ENCODE results near the gene MORN3. TPM values are rescaled to one million over a fixed set of nuclear protein-coding genes. Genes with fewer than 3 reads are reported as not detected.

Gene MORN3
- total RNA-seq, 1 experiment from 2014 or later, result 0.34 TPM

DNA sequence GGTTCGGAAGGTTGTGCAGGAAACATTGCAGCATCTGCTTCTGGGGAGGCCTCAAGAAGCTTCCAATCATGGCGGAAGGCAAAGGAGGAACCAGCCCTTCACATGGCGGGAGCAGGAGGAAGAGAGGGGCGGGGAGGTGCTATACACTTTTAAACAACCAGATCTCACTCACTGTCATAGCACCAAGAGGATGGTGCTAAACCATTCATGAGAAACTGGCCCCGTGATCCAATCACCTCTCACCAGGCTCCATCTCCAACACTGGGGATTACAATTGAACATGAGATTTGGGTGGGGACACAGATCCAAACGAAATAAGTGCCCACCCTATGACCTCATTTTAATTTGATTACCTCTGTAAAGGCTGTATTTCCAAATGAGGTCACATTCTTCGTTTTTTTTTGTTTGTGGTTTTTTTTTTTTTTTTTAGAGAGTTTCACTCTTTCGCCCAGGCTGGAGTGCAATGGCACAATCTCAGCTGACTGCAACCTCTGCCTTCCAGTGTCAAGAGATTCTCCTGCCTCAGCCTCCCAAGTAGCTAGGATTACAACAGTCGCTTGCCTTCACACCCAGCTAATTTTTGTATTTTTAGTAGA lies 54.5 kb downstream of the MORN3 start (continued):
- TF ChIP-seq, protein P1, sequence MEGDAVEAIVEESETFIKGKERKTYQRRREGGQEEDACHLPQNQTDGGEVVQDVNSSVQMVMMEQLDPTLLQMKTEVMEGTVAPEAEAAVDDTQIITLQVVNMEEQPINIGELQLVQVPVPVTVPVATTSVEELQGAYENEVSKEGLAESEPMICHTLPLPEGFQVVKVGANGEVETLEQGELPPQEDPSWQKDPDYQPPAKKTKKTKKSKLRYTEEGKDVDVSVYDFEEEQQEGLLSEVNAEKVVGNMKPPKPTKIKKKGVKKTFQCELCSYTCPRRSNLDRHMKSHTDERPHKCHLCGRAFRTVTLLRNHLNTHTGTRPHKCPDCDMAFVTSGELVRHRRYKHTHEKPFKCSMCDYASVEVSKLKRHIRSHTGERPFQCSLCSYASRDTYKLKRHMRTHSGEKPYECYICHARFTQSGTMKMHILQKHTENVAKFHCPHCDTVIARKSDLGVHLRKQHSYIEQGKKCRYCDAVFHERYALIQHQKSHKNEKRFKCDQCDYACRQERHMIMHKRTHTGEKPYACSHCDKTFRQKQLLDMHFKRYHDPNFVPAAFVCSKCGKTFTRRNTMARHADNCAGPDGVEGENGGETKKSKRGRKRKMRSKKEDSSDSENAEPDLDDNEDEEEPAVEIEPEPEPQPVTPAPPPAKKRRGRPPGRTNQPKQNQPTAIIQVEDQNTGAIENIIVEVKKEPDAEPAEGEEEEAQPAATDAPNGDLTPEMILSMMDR (IDR thresholded peaks at IDR 0.05 in 2 of 3, conservative IDR thresholded peaks at IDR 0.05 in 1 of 3; ENCODE audit: borderline replicate concordance in 1 of 3, insufficient read depth in 1 of 3, low read depth in 2 of 3, low read length in 2 of 3), result no peak
- no peak for TF ChIP-seq SRF (IDR thresholded peaks at IDR 0.05; ENCODE audit: low read depth)

DNA sequence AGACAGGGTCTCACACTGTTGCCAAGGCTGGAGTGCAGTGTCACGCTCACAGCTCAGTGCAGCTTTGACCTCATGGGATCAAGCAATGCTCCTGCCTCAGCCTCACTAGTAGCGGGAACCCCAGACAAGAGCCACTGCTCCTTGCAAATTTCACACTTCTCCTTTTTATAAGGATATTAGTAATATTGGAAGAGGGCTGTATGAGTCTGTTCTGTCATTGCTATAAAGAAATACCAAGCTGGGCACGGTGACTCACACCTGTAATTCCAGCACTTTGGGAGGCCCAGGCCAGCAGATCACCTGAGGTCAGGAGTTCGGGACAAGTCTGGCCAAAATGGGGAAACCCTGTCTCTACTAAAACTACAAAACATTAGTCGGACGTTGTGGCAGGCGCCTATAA lies 56.0 kb downstream of the MORN3 start:
- Histone ChIP-seq H3K4me1 (ENCODE audit: control insufficient read depth in 1 of 2, insufficient read depth in 2 of 2, low read length in 2 of 2) (peaks cover 11 to 25% of the 10 kb centered on the region in 2 experiments; a peak in 3 of 4 replicates), H3K9ac (ENCODE audit: low read length) (no peak overlapping the region), H3K4me2 (ENCODE audit: low read length) (peak overlapping the region; percentile 43), H2AFZ (ENCODE audit: low read depth, low read length, poor library complexity, severe bottlenecking) (peak overlapping the region; percentile 26), H3K36me3 (ENCODE audit: control insufficient read depth in 1 of 2, insufficient read depth in 2 of 2, low read length in 2 of 2) (no peaks in the 10 kb centered on the region), H3K9me3 (ENCODE audit: control insufficient read depth in 1 of 2, insufficient read depth in 1 of 2, low read depth in 1 of 2, low read length in 2 of 2) (no peaks in the 10 kb centered on the region), H3K9me2 (ENCODE audit: insufficient read depth) (no peaks in the 10 kb centered on the region), H4K20me1 (ENCODE audit: insufficient read depth) (no peaks in the 10 kb centered on the region), H3K27ac (ENCODE audit: low read depth, low read length) (no peak overlapping the region), H3K27me3 (ENCODE audit: insufficient read depth, low read length) (no peaks in the 10 kb centered on the region), H3K79me2 (ENCODE audit: insufficient read depth, low read length) (no peaks in the 10 kb centered on the region), H3K4me3 (replicated peaks in 1 of 2; ENCODE audit: low read depth in 1 of 2, low read length in 2 of 2) (no peak overlapping the region)
- BruUV-seq (replicated peaks), result no TSS peak
- TF ChIP-seq ZFX (IDR thresholded peaks at IDR 0.05), result no peak
- TF ChIP-seq, protein P2, sequence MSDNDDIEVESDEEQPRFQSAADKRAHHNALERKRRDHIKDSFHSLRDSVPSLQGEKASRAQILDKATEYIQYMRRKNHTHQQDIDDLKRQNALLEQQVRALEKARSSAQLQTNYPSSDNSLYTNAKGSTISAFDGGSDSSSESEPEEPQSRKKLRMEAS (IDR thresholded peaks at IDR 0.05), result no peak
- peak; percentile 16; the same call in 1 of the 2 replicates for TF ChIP-seq FOSL1 (IDR thresholded peaks at IDR 0.05; ENCODE audit: low read depth)
- TF ChIP-seq, protein P3, sequence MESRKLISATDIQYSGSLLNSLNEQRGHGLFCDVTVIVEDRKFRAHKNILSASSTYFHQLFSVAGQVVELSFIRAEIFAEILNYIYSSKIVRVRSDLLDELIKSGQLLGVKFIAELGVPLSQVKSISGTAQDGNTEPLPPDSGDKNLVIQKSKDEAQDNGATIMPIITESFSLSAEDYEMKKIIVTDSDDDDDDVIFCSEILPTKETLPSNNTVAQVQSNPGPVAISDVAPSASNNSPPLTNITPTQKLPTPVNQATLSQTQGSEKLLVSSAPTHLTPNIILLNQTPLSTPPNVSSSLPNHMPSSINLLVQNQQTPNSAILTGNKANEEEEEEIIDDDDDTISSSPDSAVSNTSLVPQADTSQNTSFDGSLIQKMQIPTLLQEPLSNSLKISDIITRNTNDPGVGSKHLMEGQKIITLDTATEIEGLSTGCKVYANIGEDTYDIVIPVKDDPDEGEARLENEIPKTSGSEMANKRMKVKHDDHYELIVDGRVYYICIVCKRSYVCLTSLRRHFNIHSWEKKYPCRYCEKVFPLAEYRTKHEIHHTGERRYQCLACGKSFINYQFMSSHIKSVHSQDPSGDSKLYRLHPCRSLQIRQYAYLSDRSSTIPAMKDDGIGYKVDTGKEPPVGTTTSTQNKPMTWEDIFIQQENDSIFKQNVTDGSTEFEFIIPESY (IDR thresholded peaks at IDR 0.05; ENCODE audit: extremely low read depth, insufficient replicate concordance, low read length), result no peak
- no peak for TF ChIP-seq YY1 (IDR thresholded peaks at IDR 0.05; ENCODE audit: extremely low read depth, insufficient replicate concordance, low read depth, low read length)
- TF ChIP-seq SRF (IDR thresholded peaks at IDR 0.05; ENCODE audit: low read depth), result no peak
- intact Hi-C loops (cut with micrococcal nuclease), result no loop called here
- ChIA-PET RAD21 (ENCODE audit: low non-redundant PET in 1 of 2, low total read pairs in 2 of 2, uncharacterized antibody in 2 of 2, unreplicated experiment in 2 of 2) (no interaction called here), POLR2A (no interaction called here), CTCF (interaction anchor here (1.5 kb wide), 1 partner anchor 11 kb away, joined by 3 read pairs; no protein-coding TSS in a partner anchor)
- DNase-seq (ENCODE audit: low read depth, low spot score) (no peak), ATAC-seq (no peak)
